ENCODE measurements around the gene AJAP1. TPM values are rescaled to one million over a fixed set of nuclear protein-coding genes. Genes with fewer than 3 reads are reported as not detected.

AJAP1 gene
- total RNA-seq, 1 experiment from 2014 or later, result not detected

DNA sequence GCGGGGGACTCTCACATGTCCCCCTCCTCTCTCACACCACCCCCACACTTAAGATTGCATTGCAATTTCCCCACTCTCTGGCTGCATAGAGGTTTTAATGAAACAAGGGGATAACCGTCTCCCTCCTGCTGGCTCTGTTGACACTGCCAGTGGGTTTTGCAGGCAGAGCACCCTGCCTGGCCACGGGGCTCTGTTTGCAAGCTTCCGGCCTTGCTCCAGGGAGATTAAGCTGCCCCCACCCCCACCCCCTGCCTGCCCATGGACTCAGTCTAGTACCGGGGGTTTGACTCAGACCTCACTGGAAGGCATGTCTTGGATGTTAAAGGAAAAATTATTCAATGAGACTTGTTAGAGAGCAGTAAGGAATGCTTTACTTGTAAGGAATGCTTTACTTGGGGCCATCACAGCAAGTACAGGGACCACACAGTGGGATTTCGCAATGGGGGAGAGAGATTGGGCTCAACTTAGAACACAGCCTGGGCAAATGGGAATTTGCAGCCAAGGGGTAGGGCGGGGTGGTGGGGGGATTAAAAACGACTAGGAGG lies 101.0 kb downstream of the AJAP1 start:
- no peak overlapping the region for H3K4me3 ChIP-seq
- H3K27ac ChIP-seq, result no peak overlapping the region
- no peaks in the 10 kb centered on the region for H3K27me3 ChIP-seq
- no peak for DNase-seq
- H3K36me3 ChIP-seq, result no peaks in the 10 kb centered on the region
- peaks cover 3% of the 10 kb centered on the region; the same call in 1 of the 2 replicates for H3K9me3 ChIP-seq (replicated peaks)
- no peaks in the 10 kb centered on the region for H3K4me1 ChIP-seq

- Histone ChIP-seq H3K27ac (no peak overlapping the region), H3K36me3 (no peaks in the 10 kb centered on the region), H3K4me1 (no peaks in the 10 kb centered on the region), H3K27me3 (no peaks in the 10 kb centered on the region), H3K9me3 (replicated peaks) (peaks cover 3% of the 10 kb centered on the region; the same call in 1 of the 2 replicates), H3K4me3 (no peak overlapping the region)
- DNase-seq, result no peak
Observed at GRCh38 chr1:4755864-4756504, 101.6 kb downstream of the AJAP1 start.

GRCh38 chr1:4756851-4757580 lies 102.6 kb downstream of the AJAP1 start:
- H3K27me3 ChIP-seq, result peaks cover 3% of the 10 kb centered on the region; the same call in 1 of the 2 replicates
- peaks cover 3% of the 10 kb centered on the region; the same call in 1 of the 2 replicates for H3K9me3 ChIP-seq (replicated peaks)
- H3K4me3 ChIP-seq, result no peak overlapping the region
- no peaks in the 10 kb centered on the region for H3K36me3 ChIP-seq
- no peak for DNase-seq
- no peak overlapping the region for H3K27ac ChIP-seq
- H3K4me1 ChIP-seq, result no peaks in the 10 kb centered on the region

- Histone ChIP-seq H3K27me3 (peaks cover 3% of the 10 kb centered on the region; the same call in 1 of the 2 replicates), H3K4me1 (no peaks in the 10 kb centered on the region), H3K27ac (no peak overlapping the region), H3K36me3 (no peaks in the 10 kb centered on the region), H3K4me3 (no peak overlapping the region), H3K9me3 (replicated peaks) (no peaks in the 10 kb centered on the region; the same call in 1 of the 2 replicates)
- no peak for DNase-seq
Observed at GRCh38 chr1:4759671-4760070, 105.3 kb downstream of the AJAP1 start.

GRCh38 chr1:4760088-4760487 lies 105.7 kb downstream of the AJAP1 start:
- Histone ChIP-seq H3K4me1 (no peaks in the 10 kb centered on the region), H3K36me3 (no peaks in the 10 kb centered on the region), H3K4me3 (no peak overlapping the region), H3K27me3 (peaks cover 3% of the 10 kb centered on the region; the same call in 1 of the 2 replicates), H3K9me3 (replicated peaks) (no peaks in the 10 kb centered on the region; the same call in 1 of the 2 replicates), H3K27ac (no peak overlapping the region)
- DNase-seq, result no peak

DNA sequence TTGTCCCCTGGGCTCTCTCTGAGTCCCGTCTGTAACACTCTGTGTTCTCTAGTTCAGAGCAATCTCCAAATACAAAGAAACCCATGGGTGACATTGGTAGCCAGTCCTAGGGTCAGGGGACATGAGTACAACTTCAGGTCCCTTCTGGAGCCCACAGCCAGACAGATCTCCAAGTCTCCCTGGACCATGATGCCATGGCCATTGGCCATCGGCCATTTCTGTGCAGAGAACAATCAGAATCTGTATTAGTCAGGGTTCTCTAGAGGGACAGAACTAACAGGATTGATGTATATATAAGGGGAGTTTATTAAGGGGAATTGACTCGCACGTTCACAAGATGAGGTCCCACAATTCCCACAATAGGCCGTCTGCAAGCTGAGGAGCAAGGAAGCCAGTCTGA lies 106.9 kb downstream of the AJAP1 start:
- no peak overlapping the region for H3K27ac ChIP-seq
- H3K4me1 ChIP-seq, result no peaks in the 10 kb centered on the region
- peaks cover 6% of the 10 kb centered on the region; the same call in 1 of the 2 replicates for H3K27me3 ChIP-seq
- H3K9me3 ChIP-seq (replicated peaks), result no peaks in the 10 kb centered on the region; the same call in 1 of the 2 replicates
- H3K4me3 ChIP-seq, result no peak overlapping the region
- H3K36me3 ChIP-seq, result no peaks in the 10 kb centered on the region
- no peak for DNase-seq

DNA sequence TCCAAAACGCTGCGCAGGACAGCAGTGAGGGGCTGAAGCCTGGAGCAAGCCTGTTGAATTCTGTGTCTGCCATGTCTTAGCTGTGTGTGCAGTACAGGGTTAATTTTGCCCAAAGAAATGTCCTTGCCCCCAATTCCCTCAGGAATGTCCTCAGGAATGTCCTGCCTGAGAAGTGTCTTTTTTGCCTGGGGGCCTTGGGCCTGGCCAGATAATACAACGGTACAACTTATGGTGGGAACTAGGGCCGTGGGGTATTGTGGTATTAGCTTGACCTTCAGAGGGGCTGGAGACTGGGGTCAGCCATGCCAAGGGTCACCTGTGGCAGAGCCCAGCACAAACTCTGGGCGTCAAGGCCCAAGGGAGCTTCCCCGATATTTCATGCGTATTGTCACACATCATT lies 107.7 kb downstream of the AJAP1 start:
- Histone ChIP-seq H3K4me1 (no peaks in the 10 kb centered on the region), H3K4me3 (no peak overlapping the region), H3K27ac (no peak overlapping the region), H3K36me3 (no peaks in the 10 kb centered on the region), H3K9me3 (replicated peaks) (no peaks in the 10 kb centered on the region; the same call in 1 of the 2 replicates), H3K27me3 (peaks cover 6% of the 10 kb centered on the region; the same call in 1 of the 2 replicates)
- no peak for DNase-seq

DNA sequence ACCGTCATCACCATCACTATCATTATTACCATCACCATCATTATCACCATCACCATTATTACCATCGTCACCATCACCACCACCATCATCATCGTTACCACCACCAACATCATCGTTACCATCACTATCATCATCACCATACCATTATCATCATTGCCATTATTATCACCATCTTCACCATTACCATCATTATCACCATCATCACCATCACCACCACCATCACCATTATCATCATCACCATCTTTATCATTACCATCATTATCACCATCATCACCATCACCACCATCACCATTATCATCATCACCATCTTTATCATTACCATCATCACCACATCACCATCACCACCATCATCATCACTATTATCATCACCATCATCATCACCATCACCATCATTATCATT lies 112.9 kb downstream of the AJAP1 start:
- H3K4me3 ChIP-seq, result no peak overlapping the region
- no peaks in the 10 kb centered on the region for H3K4me1 ChIP-seq
- no peaks in the 10 kb centered on the region for H3K36me3 ChIP-seq
- peaks cover 19% of the 10 kb centered on the region for H3K27me3 ChIP-seq
- no peaks in the 10 kb centered on the region for H3K9me3 ChIP-seq (replicated peaks)
- DNase-seq, result no peak
- H3K27ac ChIP-seq, result no peak overlapping the region

GRCh38 chr1:4768553-4768952 lies 114.1 kb downstream of the AJAP1 start:
- Histone ChIP-seq H3K4me3 (no peak overlapping the region), H3K27ac (no peak overlapping the region), H3K27me3 (peaks cover 19% of the 10 kb centered on the region), H3K36me3 (no peaks in the 10 kb centered on the region), H3K9me3 (replicated peaks) (no peaks in the 10 kb centered on the region), H3K4me1 (no peaks in the 10 kb centered on the region)
- no peak for DNase-seq

DNA sequence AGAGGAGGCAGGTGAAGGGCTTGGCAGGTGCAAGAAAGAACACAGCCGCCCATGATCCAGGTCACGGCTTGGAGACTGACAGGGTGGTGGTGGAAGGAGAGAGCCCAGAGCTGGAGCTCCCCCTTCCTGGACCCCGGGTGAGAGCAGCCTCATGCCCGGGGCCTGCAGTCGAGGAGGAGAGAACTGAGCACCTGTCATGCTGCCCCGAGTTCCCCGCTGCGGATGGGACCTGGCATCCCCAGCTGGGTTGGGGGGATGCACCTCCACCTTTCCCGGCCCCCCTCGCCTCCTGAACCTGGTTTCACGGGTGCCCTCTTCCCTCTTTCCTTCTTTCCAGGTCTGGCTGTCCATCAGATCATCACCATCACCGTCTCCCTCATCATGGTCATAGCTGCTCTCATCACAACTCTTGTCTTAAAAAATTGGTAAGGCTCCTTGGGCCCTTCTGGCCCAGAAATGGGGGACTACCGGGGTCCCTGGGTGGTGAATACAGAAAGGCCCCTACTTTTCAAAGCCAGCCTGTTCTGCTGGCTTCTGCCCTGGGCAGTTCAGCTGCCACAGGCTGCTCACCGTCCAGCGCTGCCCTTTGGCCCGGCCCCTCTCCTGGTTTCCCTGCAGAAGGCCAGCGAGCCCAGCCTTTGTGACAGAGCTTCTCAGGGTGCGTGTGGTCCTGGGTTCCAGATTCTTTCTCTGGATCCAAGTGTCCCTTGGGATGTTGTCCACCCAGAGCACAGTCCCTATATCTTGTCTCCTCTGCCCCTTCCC lies 115.3 kb downstream of the AJAP1 start:
- H3K4me3 ChIP-seq, result no peak overlapping the region
- no peaks in the 10 kb centered on the region for H3K9me3 ChIP-seq (replicated peaks)
- H3K27ac ChIP-seq, result no peak overlapping the region
- H3K27me3 ChIP-seq, result peaks cover 25% of the 10 kb centered on the region
- no peaks in the 10 kb centered on the region for H3K4me1 ChIP-seq
- no peaks in the 10 kb centered on the region for H3K36me3 ChIP-seq
- no peak for DNase-seq

DNA sequence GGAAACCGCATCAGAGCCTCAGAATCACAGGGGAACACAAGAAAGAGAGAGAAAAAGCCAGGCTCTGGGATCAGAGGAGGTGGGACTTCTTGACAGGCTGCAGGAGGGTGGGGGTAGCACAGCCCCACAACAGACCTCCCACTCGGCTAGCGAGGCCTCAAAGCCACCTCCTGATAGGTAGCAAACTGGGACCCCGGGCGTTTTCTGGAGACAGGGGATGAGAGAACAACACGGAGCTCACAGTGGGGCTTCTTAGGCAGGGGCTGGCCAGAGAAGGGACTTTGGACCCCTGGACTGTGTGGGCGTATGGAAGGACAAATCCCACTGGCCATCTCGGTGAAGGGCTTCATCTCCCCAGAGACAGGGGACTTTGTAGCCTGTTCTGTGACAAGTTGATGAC lies 116.3 kb downstream of the AJAP1 start:
- Histone ChIP-seq H3K36me3 (no peaks in the 10 kb centered on the region), H3K4me3 (no peak overlapping the region), H3K4me1 (no peaks in the 10 kb centered on the region), H3K9me3 (replicated peaks) (no peaks in the 10 kb centered on the region), H3K27ac (no peak overlapping the region), H3K27me3 (peaks cover 25% of the 10 kb centered on the region)
- no peak for DNase-seq

DNA sequence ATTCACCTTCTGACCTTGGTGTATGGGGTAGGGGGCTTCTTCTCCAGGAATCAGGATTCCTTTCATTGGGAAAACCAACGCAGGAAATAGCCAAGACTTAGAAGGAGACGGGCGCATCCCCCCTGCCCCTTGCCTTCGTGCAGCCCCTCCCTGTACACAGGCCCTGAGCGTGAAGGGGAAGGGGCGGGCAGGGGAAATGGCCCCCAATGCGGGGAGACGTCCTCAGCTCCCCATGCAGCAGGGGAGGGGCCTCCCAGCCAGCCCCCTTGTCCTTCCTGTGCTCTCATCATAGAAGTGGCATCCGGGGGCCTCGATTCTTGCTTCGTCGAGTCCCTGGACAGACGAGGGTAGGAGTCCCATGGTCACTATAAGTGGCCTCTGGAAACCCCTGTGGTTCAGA lies 116.9 kb downstream of the AJAP1 start:
- H3K27ac ChIP-seq, result no peak overlapping the region
- no peaks in the 10 kb centered on the region for H3K9me3 ChIP-seq (replicated peaks)
- H3K4me3 ChIP-seq, result no peak overlapping the region
- H3K27me3 ChIP-seq, result peaks cover 23% of the 10 kb centered on the region; the same call in 1 of the 2 replicates
- H3K4me1 ChIP-seq, result no peaks in the 10 kb centered on the region
- no peaks in the 10 kb centered on the region for H3K36me3 ChIP-seq
- DNase-seq, result no peak

DNA sequence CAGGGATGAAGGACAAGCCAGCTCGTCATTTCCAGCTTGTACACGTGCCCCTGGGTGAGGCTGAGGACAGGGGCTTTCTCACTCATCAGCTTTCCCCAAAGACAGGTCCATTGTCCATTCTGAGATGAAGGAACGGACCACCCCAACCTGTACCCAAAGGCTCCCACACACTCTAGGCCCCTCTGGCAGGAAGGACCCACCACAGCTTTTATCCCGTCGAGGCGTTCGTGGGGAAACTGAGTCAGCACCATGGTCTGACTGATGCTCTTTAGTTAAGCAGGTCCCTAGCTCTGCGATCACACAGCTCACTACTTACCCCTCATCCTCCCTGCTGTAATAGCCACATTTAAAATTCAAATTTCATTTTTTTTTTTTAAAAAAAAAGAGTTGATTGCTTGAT lies 117.3 kb downstream of the AJAP1 start:
- no peak overlapping the region for H3K27ac ChIP-seq
- no peak overlapping the region for H3K4me3 ChIP-seq
- no peaks in the 10 kb centered on the region for H3K4me1 ChIP-seq
- no peak for DNase-seq
- H3K9me3 ChIP-seq (replicated peaks), result no peaks in the 10 kb centered on the region
- H3K27me3 ChIP-seq, result peaks cover 23% of the 10 kb centered on the region; the same call in 1 of the 2 replicates
- no peaks in the 10 kb centered on the region for H3K36me3 ChIP-seq

- Histone ChIP-seq H3K9me3 (replicated peaks) (no peaks in the 10 kb centered on the region), H3K27ac (no peak overlapping the region)
- no peak for DNase-seq
Observed at GRCh38 chr1:4772294-4773010, 118.0 kb downstream of the AJAP1 start.

More at GRCh38 chr1:4772294-4773010, 118.0 kb downstream of the AJAP1 start:
- H3K4me3 ChIP-seq, result no peak overlapping the region
- no peaks in the 10 kb centered on the region for H3K4me1 ChIP-seq
- peaks cover 23% of the 10 kb centered on the region; the same call in 1 of the 2 replicates for H3K27me3 ChIP-seq
- no peaks in the 10 kb centered on the region for H3K36me3 ChIP-seq
